HuH-7 (cell line): ENCODE data around the gene ATP5F1E.
"Not testable (repeated sequence)": the region's sequence is repeated elsewhere in the genome, so short reads cannot be mapped to it uniquely, and the experiment has no call there.

ENCODE experiments used
- DNase-seq: peaks from one replicate; pipeline ENCODE4 v3.0.0; 2011; ENCODE audit warnings: low spot score

Gene ATP5F1E

DNA sequence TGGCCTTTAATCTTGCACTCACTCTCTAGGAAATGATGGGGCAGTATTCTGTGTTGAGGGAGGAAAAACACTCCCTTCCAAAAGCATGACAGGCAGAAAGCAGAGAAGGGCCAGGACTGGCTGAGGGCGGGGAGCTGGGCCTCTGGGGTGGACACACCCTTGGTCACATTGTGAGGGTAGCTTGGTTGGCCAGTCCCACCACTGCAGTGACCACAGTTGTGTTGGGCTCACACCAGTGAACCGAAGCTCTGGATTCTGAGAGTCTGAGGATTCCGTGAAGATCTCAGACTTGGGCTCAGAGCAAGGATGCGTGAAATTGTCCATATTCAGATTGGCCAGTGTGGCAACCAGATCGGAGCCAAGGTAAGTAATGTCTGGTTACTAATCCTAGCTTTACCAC lies 12.9 kb downstream of the ATP5F1E start, which contains the start of gene TUBB1:
TUBB1 (plus strand) TSS at position 213 of the 400 bp plus-strand sequence; CDS start at position 307, 94 bp downstream.
- no peak for DNase-seq

DNA sequence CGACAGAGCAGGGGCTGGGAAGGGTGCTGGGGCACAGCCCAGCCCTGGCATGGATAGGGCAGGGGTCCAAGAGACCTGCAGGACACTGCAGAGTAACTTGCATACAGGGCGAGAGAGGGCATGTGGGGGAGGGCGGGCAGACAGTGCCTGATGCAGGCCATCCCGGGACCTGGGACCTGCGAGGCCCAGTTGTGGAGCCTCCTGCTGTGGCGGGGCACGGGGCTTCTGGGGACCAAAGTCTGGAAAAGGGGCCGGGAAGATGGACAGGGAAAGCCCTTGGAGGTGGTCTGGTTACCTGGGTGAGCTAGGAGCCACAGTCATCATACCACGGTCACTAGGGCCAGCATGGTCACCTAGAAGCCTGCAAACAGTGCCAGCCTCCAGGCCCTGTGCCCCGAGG lies 13.3 kb downstream of the ATP5F1E start:
- DNase-seq = no peak

DNA sequence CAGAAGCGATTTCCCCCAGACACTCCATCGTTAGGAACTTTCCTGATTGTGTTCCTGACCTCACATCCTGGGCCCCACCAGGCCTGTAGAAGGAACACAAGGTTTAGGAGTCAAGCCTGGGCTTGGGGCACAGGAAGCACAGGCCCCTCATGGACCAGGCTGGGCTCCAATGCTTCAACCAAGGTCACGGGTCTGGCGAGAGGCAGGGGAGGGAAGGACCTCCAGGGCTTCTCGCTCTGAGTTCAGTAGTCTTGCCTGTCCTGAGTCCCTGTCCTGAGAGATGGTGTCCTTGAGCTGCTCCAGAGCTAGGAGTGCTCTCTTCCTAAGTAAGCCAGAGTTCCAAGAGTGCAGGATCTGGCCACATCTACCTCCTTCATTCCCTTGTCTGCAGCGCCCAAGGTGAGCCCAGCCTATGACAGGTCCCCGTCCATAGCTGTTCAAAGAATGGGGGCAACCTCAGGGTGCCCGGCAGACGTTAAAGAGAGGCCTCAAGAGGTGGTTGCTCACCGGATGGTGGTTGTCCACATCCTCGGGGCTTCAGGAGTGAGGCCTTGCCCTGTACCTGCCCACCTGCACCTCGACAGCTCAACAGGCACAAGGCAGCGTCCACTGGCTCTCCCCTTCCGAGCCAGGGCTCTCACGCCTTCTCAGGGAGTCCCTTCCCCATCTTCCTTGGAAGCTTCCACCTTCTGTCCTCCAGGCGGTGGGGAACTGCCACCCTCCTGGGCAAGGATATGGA lies 14.5 kb downstream of the ATP5F1E start:
- DNase-seq = no peak

DNA sequence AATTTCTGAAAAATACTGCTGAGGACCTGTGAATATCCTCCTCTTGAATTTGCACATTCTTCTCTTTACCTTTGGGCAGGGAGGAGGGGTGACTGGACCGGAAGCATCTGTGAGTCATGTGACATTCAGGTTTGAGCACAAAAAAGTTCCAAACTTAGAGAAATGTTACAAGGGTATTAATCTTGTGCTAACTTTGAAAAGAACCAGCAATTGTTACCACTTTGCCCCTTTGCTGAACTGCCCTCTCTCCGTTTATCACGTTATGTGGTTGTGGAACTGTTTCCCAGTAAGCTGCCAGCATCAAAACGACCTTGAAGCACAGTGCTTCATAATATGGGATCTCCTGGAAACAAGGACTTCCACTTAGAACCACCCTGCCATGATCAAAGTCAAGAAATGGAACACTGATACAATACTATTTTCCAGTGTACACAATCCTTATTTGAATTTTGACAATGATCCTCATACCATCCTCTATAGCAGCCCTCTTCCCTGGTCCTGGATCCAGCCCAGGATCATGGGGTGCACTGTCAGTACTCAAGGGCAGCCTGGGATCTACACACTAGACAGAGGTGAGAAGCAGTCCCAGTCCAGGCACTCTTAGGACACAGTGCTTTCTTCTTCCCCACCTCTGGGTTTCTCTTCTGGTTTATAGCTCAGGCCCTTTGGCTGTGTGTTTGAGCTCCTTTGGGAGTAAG lies 15.2 kb downstream of the ATP5F1E start:
- DNase-seq = no peak

DNA sequence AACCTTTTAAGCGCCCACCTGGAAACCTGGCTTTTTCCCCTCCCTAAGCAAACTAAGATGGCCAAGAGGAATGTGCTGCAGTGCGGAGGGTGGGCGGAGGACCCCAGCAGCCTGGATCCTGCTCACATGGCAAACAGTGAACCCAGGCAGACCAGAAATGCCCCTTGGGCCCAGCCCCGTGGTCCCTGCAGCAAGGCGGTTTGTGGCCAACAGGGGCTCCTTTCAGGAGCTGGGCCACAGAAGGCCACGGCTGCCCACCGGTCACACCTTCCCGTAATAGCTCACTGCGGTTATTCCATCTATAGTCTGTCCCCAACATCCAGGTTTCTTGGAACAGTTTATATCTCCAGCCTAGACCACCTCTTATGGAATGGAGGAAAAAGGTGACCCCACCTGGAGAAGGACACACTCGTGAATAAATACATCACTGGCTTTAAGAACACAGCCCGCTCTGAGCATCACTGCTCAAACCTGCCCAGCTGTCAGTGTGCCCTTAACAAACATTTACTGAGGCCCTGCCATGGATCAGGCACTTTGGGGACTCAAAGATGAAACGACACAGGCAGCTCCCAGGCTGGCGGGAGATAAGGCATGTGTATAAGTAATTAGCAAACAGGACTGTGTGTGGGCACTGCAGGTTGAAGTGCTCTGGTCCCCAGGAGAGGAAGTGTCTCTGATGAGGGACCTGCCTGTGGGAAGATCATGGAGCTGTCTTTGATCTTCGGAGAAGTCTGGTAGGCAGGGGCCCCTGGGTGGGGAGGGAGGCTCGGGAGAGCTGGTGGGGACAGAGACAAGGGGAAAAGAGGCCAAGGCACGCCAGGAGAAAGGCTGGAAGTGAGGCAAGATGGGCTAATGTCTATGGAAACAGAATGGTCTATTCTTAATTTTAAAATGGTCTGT lies 16.1 kb downstream of the ATP5F1E start:
- DNase-seq = no peak

DNA sequence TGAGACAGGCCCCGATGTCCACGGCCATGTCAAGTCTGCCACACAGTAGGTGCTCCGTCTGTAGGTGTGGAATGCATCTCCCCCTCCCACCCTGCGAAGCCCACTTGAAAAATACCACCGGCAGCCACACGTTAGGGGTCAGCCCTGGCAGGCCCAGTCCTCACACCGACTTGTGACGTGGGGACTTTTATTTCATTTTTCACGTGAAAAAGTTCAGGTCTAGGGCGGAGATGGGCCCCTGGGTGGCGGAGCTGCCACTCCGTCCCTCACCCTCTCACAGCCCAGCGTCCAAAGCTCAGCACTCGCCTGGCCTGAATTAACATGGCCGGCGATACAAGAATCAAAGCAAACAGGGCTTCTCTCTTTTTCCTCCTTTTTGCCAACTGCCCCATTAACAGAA lies 16.7 kb downstream of the ATP5F1E start:
- no peak for DNase-seq

DNA sequence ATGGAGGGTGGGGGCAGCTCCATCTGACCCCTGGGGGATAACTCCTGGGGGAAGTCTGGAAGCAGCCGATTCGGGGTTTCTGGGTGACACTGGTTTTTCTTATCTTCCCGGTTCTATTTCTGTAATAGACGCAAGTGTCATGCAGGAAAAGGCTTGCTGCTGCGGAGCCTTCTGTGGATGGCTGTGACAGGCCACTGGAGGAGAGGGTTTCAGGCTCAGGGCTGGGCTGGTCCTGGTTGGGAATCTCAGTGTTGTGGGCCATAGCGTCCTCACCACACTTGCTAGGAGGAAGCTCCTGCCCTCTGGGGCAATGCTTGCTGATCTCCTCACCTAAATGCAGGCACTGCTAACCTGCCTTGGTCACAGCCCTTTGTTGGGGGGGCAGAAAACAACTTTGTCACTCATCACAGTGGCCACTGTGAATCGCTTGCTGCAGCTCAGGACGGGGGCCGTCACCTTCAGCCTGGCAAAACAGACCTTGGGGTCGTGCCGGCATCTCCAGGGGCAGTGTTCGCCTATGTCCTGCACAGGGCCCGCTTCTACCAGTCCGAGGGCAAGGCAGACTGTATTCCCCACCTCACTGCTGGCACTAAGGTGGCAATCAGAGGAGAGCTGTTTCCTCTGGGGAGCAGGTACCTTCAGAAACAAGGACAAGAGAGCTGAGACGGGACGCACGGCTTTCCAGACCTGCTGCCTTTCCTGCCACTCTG lies 17.3 kb downstream of the ATP5F1E start:
- no peak for DNase-seq

DNA sequence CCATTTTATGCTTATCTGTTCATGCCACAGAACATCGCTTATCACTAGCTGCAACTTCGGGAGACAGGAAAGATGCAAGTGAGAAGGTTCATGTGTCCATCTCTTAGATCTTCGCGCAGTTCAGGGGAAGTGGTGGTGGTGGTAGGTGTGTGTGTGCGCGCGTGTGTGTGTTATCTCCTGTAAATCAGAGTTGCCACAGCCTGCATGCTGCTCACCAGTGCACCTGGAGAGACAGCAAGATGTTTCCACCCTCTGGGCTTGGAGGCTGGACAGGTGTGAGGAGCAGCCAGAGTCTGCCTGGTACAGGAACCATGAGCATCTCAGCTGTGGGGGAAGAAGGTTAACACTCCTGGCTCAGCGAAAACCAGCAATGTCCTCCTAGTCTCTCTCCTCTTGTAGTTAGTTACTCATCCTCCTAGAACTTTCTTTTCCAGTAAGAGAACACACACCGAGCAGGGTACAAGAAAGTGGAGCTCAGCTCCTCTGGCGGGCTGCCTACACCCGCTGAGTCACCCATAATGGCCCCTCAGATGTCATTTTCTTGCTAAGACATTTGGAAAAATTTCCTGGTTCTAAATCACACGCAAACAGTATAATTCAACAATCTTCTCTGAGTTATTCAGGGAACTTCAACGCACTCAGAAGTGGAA lies 18.1 kb downstream of the ATP5F1E start:
- DNase-seq = no peak

DNA sequence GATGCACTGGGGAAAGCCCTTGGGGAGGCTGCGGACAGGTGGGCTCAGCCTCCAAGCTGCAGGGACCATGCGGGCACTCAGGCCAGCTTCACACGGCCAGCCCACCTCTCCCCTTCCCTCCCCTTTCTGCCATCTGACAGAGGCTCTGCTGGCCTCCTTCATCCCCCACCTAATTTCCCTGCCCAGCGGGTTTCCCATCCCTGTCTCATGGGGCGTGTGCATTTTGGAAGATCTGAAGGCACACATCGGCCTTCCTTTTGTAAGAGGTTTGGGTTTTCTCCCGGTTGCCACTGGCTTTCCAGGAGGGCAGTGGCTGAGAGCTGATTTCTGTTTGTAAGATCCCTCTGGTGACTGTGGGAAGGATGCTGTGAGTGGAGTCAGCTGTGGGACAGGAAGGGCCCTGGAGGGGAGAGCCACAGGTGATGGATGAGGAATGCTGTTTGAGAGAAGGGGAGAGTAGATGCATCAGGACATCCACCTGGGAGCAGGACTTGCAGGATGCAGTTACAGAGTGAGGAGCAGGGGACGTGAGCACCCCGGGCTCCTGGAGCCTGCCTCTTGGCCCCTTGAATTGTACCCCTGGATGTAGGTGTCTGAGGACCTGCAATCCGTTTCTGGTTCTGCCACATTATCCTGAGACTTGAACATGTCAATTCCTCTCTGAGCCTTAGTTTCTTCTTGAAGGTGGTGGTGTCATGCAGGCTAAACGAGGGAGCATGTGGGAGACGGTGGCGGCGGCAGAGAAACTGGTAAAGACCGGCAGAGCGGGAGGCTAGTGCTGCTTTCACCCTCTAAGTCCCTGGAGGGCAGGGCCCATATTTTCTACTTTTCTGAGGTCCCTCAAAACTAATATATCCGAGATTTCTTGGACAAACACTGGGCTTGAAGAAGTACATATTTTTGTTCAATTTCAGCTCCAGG lies 18.8 kb downstream of the ATP5F1E start:
- no peak for DNase-seq

DNA sequence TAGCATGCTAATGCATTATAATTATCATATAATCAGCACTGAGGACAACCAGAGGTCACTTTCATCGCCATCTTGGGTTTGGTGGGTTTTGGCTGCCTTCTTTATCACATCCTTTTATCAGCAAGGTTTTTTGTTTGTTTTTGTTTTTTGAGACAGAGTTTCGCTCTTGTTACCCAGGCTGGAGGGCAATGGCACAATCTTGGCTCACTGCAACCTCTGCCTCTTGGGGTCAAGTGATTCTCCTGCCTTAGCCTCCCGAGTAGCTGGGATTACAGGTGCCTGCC lies 20.3 kb downstream of the ATP5F1E start:
- DNase-seq = not testable (repeated sequence)

DNA sequence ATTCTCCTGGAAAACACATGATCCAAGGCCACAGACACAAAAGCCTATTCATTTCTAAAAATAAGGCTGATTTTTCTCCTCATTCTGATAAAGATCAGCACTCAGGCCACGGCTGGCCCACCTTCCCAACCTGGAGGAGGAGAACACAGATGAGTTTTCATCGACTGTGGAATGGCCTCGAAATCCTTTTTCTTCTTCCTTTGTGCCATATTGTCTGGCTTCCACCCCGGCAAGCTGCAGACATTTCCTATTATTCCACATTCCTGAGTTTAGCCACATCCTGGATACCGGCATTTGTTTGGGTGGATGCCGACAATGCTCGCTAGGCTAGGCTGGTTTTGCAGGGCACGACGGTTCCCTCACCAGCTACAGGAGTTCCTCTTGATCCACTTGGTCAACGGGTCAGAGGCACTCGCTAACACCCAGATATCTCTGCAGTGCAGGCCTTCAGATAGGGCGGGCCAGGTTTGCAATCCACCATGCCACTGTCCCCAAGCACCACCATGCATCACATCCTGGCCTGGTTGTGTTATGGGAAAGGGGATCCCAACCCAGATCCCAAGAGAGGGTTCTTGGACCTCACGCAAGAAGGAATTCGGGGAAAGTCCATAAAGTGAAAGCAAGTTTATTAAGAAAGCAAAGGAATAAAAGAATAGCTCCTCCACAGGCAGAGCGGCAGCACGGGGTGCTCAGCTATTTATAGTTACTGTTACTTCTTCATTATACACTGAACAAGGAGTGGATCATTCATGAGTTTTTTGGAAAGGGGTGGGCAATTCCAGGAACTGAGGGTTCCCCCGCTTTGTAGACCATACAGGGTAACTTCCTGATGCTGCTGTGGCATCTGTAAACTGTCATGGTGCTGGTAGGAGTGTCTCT lies 20.9 kb downstream of the ATP5F1E start:
- DNase-seq = no peak

DNA sequence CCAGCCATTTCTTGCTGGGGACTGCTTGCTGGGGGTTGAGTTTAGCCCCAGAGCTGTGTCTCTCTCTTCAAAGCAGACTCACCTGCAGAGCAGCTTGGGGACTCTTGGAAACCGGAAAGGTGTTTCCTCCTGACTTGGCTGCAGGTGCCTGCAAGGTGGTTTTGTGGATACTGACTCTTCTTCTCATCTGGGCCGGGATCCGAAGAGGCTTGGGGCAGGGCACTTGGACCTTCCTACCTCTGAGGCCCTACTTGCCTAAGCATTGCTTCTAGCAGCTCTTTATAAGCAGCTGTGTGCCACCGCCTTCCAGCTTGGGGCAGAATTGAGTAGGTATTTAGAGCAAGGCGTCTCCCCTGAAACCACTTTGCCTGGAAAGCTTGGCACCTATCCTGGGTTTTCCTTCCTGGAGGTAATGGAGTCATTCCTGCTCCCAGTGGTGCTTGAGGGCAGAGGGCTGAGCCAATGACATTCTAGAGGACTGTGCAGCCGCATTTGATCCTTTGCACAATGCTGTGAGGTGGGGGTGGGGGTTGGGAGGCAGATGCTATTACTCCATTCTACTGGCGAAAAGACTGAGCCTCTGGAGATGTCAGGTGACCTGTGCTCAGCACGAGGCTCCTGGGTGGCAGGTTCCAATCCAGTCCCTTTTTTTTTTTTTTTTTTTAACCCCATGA lies 21.7 kb downstream of the ATP5F1E start:
- no peak for DNase-seq

DNA sequence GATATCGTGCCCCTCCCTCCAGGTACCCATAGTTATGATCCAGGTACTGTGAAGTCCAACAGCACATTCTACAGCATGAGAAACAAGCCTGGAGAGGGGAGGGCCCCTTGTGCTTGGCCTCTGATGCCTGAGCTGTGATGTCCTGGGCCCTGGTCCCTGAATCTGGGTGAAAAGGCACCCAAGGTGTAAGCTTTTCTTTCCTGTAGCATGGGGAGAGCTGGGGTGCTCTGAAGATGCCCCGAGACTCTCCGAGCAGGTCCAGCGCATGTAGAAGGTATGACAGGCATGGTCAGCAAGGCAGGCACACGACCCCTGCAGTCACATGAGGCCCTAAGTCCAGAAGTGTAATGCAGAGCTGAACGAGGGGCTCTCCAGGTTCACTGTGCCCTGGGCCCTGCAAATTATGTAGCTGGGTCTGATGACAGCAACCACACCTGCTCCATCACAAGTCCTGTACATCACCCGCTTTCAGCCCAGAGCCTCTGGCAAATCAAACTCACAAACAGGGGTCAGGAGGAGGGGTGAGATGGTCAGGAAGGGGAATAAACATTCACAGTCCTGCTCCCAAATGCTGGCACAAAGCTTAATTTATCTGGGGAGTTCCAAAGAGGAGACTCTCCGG lies 23.3 kb downstream of the ATP5F1E start:
- no peak for DNase-seq

DNA sequence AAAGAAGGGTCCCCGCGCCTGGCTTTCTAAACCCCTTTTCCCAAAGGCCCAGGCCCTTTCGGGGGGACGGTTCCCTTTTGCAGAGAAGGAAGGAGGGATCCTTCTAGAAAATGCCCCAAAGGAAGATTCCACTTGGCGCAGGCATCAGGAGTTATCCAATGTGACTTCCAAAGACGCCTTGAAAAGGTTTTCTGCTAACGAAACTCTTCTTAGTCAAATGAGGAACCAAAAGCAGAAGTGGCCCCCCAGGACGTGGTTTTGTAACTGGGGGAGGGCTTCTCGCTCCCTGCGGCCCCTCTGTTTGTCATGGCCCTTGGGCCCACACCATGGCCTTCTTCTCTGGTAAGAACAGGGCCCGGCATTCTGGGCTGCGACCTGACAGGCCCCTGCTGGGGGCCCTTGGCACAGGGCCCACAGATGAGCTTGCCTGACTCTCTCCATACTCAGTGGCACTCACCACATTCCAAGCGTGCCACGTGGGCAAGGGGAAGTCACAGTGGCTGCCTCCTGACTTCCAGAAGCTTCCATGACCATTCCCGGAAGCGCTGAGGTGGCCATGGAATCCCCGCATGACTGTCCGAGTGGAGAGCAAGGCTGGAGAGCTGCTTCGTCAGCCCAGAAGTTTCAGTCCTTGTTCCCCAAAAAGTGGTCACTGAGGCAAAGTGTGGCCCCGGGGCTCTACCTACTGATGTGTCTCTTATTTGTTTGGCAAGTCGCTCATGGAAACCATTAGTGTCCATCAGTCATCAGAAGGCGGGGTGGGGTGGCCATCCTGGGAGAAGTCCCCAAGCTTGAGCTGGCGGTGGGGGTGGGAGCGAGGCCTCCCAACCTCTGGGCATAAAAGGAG lies 24.2 kb downstream of the ATP5F1E start:
- DNase-seq = no peak

DNA sequence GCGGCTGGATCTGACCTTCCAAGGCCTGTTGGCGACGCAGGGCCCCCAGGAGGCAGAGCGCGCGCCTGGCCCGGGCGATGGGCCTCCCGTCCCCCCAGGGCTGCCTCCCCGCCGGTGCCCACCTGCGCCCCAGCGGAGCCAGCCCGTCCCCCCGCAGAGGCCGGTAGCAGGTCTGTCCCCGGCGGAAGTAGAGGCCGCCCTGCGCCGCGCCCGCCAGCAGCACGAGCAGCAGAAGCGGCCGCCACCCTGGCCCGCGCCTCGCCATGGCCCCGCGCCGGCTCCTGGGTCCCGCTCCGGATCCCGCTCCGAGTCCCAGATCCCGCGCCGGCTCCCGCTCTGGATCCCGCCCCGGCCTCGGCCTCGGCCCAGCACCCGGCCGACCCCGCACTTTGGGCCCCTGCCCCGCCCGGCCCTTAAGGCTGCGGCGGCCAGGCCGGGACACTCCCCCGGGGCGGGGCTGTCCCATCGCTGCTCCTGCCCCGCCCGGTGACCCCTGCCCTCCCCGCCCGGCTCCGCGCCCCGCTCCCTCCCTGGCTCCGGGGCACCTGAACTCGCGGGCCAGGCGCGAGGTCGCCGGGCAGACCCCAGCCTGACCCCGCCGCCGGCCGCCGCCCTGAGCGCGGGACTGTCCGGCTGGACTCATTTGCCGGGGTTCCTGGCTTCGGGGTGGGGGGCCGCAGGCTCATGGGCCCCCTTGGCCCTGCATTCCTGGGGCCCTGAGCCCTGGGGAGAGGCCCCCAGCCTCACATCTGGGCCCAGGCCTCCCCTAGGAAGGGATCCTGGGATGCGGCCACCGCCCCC lies 25.1 kb downstream of the ATP5F1E start, which contains the start of gene CTSZ:
CTSZ (minus strand) TSS at position 391 of the 801 bp plus-strand sequence; CDS start at position 265, 126 bp downstream.
- peak; percentile 94 for DNase-seq

DNA sequence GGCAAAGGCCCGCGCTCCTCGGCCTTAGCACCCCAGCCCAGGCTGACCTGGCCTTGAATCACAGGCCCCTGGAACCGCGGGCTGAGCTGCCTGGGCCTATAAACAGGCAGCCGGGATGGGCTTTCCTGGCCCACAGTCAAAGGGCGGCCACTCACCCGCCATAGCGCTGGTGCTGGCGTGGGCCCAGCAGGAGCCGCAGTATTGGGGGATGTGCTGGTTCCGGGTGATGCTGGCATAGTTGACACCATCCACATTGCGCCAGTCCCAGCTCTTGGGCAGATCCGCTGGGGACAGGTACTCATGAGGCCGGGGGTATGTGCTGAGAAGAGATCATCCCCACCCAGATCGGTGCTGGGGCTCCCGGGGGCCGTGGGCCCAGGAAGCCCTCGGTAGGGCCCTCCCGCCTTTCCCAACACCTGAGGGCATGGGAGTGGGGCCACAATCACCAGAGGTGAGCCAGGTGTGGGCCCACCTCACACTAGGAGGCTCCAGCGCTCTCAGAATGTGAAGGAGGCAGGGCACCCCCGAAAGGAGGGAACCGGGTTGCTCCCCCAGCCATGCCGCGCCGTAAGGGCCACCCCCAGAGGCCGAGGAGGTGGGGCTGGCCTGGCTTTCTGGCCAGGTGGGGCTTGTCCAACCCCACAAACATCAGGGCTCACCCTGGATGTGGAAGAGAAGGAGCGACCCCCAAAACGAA lies 25.8 kb downstream of the ATP5F1E start:
- no peak for DNase-seq
